Right lung (tissue), 5 donors: ENCODE data around the gene DPY19L3. TPM values are rescaled to one million over a fixed set of nuclear protein-coding genes. Genes with fewer than 3 reads are reported as not detected.
"Not testable (repeated sequence)": the region's sequence is repeated elsewhere in the genome, so short reads cannot be mapped to it uniquely, and the experiment has no call there.

ENCODE experiments used
- DNase-seq, 2 donors: peaks; one replicate each; pipeline ENCODE4 v3.0.0-alpha.2; 2013
- polyA plus RNA-seq, 5 donors: library from polyadenylated mRNA; unstranded; fragments of 120-200 nt; gene quantifications; one replicate each; pipeline versions ENCODE4 v1.2.1 to v1.2.3, GENCODE V29; 2013; ENCODE audit warnings: inconsistent platforms in 1 of 5, low replicate concordance in 1 of 5; ENCODE audit not compliant: insufficient read length in 5 of 5, insufficient read depth in 1 of 5

The DPY19L3 gene
- polyA plus RNA-seq, 5 donors: 49.8 to 84.9 (median 67.1) TPM

GRCh38 chr19:32387701-32388392, 17.7 kb upstream of the DPY19L3 start:
- DNase-seq: no peak

GRCh38 chr19:32388393-32388855, 17.1 kb upstream of the DPY19L3 start:
- DNase-seq: no peak

- DNase-seq: no peak
Observed at GRCh38 chr19:32392901-32393300, 12.7 kb upstream of the DPY19L3 start.

- DNase-seq: no peak
Observed at GRCh38 chr19:32396046-32396652, 9.4 kb upstream of the DPY19L3 start.

- DNase-seq: no peak
Observed at GRCh38 chr19:32397671-32398101, 7.9 kb upstream of the DPY19L3 start.

- DNase-seq: no peak
Observed at GRCh38 chr19:32401992-32402391, 3.6 kb upstream of the DPY19L3 start.

- no peak for DNase-seq
Observed at GRCh38 chr19:32403291-32403995, 2.1 kb upstream of the DPY19L3 start.

- no peak for DNase-seq
Observed at GRCh38 chr19:32404213-32404932, 1.2 kb upstream of the DPY19L3 start.

GRCh38 chr19:32404933-32405430, 588 bp upstream of the DPY19L3 start:
- DNase-seq: no peak

GRCh38 chr19:32406161-32407003, 812 bp downstream of the DPY19L3 start:
- no peak for DNase-seq

- no peak for DNase-seq
Observed at GRCh38 chr19:32407004-32407992, 1.7 kb downstream of the DPY19L3 start.

- no peak for DNase-seq
Observed at GRCh38 chr19:32415246-32415645, 9.7 kb downstream of the DPY19L3 start.

- DNase-seq: no peak
Observed at GRCh38 chr19:32415669-32416068, 10.1 kb downstream of the DPY19L3 start.

GRCh38 chr19:32416749-32417456, 11.3 kb downstream of the DPY19L3 start:
- DNase-seq: no peak

- no peak for DNase-seq
Observed at GRCh38 chr19:32418155-32418554, 12.6 kb downstream of the DPY19L3 start.

GRCh38 chr19:32421589-32422361, 16.2 kb downstream of the DPY19L3 start:
- peak in 1 of 2 donors; percentile 2 for DNase-seq

GRCh38 chr19:32422435-32422834, 16.9 kb downstream of the DPY19L3 start:
- no peak for DNase-seq

- DNase-seq: not testable (repeated sequence)
Observed at GRCh38 chr19:32423944-32424343, 18.4 kb downstream of the DPY19L3 start.
